GM10266 (cell line): ENCODE results near the gene CFDP1.
A peak's percentile ranks its signal among the peaks of the same experiment; 100 is the strongest.

ENCODE experiments used
- DNase-seq: peaks from one replicate; pipeline ENCODE4 v3.0.0; 2012; ENCODE audit errors: extremely low spot score
- CTCF ChIP-seq: IDR thresholded peaks from 2 replicates; pipeline ENCODE4 v1.5.1; 2012; ENCODE audit warnings: mild to moderate bottlenecking, low read depth; ENCODE audit not compliant: control insufficient read depth, insufficient read depth; ENCODE audit errors: missing control alignments

The CFDP1 gene

DNA sequence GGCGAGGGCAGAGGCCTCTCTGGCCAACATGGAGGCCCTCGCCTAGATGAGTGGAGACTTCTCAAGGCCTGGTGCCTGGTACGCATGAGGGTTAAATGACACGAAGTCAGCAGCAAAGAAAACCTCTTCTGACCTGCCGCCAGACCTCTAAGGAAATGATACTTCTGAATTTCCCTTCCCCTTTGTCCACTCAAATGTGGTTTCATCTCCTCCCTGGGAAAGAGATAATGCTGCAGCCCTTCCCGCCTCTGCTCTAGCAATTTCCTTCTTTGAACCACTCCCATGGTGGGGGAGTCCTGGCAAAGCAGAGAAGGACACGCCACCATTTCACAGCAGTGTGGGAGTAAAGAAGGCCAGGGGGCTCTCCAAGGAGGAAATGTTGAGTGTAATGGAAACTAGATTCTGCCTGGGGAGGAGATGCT lies 116.2 kb downstream of the CFDP1 start:
- peak; percentile 34 for DNase-seq
- no peak for TF ChIP-seq CTCF

- no peak for TF ChIP-seq CTCF
- no peak for DNase-seq
Measured at GRCh38 chr16:75315539-75316306, 117.6 kb downstream of the CFDP1 start.

DNA sequence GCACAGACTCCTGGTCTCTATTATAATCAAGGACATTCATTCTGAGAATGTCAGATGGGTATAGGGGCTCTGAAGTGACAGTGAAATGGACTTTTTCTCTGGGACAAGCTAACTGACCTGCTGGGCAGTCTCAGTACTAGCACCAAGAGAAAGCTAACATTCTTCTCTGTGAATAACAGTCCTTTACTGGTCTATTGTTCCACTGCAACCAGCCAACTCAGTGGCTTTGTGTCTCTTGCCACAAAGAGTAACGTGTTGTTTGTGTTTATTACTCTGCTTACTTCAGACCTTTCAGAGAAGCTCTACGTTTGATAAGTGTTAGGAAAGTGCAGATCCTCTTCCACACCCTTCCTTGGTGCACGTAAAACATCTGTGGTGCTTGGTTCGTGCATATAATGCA lies 120.4 kb downstream of the CFDP1 start:
- no peak for TF ChIP-seq CTCF
- no peak for DNase-seq

- DNase-seq = no peak
- TF ChIP-seq CTCF = no peak
Measured at GRCh38 chr16:75311383-75311938, 121.8 kb downstream of the CFDP1 start.

DNA sequence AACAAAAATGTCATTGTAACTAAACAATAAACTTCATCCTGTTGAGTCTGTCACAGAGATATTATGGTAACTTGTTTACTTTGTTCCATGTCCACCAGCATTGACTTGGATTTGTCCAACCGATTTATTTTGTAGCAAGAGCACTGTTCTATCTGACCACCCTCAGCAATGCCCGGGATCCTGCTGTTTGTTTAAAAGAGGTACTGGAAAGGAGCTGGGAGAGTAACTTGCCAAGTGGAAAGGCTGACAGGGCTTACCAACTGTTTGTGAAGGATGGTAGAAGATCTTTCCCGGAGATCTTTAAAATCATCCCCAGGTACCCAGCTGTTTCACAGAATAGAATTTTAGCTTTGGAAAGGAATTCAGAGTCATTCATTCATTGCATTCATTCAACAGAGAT lies 122.8 kb downstream of the CFDP1 start:
- no peak for TF ChIP-seq CTCF
- DNase-seq = no peak

- no peak for TF ChIP-seq CTCF
- DNase-seq = no peak
Measured at GRCh38 chr16:75309899-75310430, 123.3 kb downstream of the CFDP1 start.

DNA sequence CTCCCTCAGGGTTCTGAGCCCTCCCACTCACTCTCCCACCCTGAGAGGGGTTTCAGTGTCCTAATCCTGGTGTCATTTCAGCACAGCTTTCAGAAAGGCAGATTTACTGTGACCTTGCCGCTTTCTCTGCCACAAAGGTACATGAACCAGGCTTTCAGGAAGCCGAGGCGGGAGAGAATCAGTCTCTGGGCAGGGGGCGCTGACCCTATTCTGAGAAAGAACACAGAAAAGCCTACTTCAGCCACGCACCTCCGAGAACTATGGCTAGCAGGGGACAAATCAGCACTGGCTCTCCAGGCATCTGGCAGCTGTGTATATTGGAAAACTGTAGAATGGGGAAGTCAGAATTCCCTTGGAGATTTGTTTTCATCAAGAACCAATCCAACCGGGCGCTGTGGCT lies 124.1 kb downstream of the CFDP1 start:
- DNase-seq = no peak
- TF ChIP-seq CTCF = no peak
